Measurements from ENCODE around the gene NR3C2.

Gene NR3C2

DNA sequence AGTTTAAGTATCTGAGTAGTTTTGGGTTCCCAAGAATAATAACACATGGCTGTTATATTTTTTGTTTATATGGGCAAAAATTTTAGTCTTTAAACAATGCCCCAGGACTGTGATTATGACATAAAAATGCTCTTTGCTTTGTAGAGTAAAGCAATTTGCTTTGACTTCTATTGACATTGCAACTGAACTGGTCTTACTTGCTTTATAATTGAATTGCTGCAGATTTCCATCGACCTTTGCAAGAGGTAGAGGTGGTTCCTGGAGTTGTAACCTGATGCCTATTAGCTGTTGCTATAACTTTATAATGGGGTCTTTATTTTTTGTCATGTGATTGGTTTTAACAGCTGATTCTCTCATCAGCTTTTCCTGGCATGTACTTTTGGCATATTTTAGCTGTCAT, 407.4 kb downstream of the NR3C2 start:
- no peak for DNase-seq

DNA sequence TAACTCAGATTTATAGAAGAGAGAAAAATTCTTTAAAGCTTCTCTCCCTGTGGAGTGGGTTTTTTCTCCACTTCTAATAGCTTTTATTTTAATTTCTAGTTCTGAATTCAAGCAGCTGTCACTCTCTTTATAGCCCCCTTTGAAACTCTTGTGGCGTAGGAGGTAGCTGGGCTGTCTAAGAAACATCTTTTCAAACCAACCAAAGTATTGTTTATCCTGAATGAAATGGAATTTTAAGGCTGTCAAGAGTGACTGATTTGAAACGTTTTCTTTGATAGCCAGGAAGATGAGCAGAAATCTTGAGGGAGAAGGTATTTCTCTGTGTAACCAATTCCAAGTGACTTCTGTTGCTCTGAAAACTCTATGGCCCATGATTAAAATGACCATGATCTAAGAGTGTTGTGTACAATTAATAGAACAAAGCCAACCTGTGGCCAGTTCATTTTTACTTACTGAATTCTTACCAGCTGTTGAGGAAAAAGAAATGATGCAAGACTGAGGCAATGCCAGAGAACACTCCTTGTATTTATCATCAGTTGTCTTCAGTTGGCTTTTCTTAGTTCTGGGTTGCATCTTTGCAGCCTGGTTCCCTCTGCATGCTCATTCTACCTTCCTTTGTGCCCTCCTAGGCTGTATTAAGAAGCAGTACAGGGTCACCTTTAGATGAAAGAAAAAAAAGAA, 411.9 kb downstream of the NR3C2 start:
- DNase-seq, result no peak

DNA sequence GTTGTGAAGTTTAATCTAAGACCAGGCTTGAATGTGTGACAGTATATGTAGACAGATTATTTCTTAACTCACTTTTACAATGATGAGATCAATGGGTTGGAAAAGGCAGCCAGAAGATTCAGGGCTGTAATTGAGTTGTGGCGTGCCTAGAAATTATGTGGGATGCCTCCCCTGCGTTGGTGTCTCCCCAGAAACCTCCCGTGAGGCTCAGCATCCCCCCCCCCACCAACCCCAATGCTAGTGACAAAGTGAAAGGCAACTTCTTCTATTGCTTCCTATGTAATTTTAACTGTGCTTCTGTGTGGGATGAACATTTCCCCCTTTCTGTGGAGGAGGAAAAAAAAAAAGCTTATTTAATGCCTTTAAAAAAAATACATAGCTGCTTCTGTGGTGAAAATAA, 412.4 kb downstream of the NR3C2 start:
- DNase-seq, result no peak

Measured in activated naive CD4-positive, alpha-beta T cell (primary cell).